ENCODE results near the gene IFT25.
"Not testable (repeated sequence)": the region's sequence is repeated elsewhere in the genome, so short reads cannot be mapped to it uniquely, and the experiment has no call there.

IFT25 gene

GRCh38 chr1:53881853-53882252, 63.6 kb downstream of the IFT25 start:
- DNase-seq: not testable (repeated sequence)

DNA sequence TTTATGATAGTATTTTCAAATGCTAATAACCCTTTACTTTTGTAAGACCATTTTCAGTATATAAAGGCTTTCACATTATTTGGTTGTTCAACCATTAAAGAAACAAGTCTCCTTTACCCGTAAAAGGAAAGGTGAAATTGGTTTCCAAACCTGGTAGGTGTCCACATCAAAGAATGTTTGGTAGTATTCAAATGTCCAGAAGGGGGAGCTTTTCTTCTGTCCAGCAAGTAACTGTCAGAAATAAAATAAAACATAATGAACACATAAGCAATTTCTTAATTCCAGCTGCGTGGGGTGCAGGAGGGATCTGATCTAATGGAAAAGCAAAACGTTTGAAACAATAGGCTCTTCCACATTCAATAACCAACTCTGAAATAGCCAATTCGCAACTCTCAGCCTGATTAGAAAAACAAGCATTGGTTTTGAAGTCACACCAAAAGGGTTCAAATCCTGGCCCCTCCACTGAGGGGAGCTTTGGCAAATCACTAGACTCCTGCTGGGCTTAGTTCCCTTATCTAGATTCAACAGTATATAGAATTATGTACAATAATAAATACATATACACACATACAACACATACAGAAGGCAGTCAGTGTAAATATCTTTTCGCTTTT, 66.9 kb downstream of the IFT25 start:
- DNase-seq: peak in 1 of 2 donors; percentile 47

- DNase-seq: not testable (repeated sequence)
These were observed 70.3 kb downstream of the IFT25 start for GRCh38 chr1:53875150-53875549.

DNA sequence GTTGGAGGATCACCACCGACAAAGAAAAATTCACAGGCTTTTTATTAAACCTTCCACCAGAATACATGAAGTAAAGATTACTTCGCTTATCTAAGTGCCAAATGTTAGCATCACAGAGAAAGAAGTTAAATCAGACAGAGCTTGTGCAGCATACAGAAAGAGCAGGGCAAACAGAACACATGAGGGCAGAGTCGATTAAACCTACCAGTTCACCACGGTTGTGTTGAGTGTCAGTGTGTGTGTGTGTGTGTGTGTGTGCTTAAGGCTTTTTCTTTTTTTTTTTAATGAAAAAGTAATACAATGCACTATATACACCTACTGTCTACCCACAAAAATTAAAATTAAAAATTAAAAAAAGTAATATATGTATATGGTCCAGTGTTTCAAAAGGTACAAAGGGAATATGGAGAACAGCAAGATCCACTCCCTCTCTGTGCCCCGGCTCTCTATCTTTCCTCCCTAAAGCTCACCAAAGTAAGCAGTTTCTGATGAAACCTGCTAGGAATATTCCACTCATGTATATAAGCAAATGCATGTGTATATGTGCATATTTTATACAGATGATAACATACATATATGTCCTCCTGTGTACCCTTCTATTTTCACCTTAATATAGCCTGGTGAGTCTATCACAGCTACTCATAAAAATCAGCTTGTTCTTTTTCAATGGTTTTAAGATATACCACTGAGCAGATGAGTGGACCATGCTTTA, 73.6 kb downstream of the IFT25 start:
- DNase-seq: no peak

Measured in CD4-positive, alpha-beta T cell treated with Interleukin-1 beta for 1 hour (primary cell).